Adrenal gland (tissue), 5 donors: ENCODE measurements around the gene ATR.
"Not testable (repeated sequence)": the region's sequence is repeated elsewhere in the genome, so short reads cannot be mapped to it uniquely, and the experiment has no call there.

ENCODE experiments used
- CTCF ChIP-seq, 6 experiments: fragments of 450-650 bp in 4 of 6; fragments of 200-600 bp in 2 of 6; sonication (generic) in 1 of 6; IDR thresholded peaks; 1 replicate in 5 of 6; 2 replicates in 1 of 6; pipeline versions ENCODE4 v1.5.1 to v1.8.0; 2016 to 2021; ENCODE audit warnings: antibody characterized with exemption in 6 of 6, mild to moderate bottlenecking in 2 of 6, moderate library complexity in 1 of 6
- POLR2A ChIP-seq, 2 donors: fragments of 450-650 bp; IDR thresholded peaks; one replicate each; pipeline ENCODE4 v1.6.1; 2017; ENCODE audit warnings: antibody characterized with exemption in 2 of 2, mild to moderate bottlenecking in 2 of 2, moderate library complexity in 1 of 2
- donor health status: DM: no; HTN: no; CAD: no.

DNA sequence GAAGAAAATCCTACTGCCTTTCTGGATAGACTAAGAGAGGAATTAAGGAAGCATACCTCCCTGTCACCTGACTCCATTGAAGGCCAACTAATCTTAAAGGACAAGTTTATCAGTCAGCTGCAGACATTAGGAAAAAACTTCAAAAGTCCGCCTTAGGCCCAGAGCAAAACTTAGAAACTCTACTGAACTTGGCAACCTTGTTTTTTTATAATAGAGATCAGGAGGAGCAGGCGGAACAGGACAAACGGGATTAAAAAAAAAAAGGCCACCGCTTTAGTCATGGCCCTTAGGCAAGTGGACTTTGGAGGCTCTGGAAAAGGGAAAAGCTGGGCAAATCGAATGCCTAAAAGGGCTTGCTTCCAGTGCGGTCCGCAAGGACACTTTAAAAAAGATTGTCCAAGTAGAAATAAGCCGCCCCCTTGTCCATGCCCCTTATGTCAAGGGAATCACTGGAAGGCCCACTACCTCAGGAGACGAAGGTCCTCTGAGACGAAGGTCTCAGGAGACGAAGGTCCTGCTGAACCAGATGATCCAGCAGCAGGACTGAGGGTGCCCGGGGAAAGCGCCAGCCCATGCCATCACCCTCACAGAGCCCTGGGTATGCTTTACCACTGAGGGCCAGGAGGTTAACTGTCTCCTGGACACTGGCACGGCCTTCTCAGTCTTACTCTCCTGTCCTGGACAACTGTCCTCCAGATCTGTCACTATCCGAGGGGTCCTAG, 138.9 kb downstream of the ATR start:
- TF ChIP-seq POLR2A, CTCF (IDR thresholded peaks at IDR 0.05): not testable (repeated sequence)
